OCI-M1 (cell line): ENCODE data around the gene RNFT2.

Source experiments
- DNase-seq: peaks from one replicate; lab custom pipeline; 2025; lab: John Stamatoyannopoulos, UW

RNFT2 gene

DNA sequence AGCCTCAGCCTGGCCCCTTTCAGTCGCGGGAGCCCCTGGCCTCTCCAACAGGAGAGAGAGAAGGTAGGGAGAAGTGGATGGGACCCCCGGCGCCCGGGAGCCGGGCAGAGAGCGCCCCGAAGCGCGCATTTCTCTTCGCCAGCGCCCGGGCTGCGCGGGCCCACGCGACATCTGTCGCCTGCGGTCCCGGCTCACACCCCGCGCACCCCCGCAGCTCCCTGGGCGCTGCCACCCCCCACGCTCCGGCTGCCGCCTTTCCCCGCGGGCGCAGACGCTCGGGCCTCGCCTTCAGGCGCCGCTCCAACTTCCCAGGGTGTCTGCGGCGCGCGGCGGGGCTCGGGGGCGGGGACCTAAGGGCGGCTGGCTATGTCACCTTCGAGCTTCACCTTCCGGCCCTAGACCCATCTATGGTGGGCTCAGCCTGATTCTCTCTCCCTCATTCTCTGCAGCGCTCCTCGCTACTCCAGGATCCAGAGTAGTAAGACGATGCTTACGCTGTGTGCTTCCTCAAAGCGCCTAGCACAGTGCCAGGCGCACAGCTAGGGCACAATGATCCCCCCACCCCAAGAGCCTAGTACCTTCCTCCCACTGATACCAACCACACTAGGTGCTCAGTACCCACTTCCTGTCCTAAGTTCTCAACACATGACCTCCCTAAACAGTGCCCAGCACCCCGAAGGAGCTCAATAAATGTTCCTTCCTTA is 141.5 kb downstream of the RNFT2 start:
- DNase-seq: no peak

DNA sequence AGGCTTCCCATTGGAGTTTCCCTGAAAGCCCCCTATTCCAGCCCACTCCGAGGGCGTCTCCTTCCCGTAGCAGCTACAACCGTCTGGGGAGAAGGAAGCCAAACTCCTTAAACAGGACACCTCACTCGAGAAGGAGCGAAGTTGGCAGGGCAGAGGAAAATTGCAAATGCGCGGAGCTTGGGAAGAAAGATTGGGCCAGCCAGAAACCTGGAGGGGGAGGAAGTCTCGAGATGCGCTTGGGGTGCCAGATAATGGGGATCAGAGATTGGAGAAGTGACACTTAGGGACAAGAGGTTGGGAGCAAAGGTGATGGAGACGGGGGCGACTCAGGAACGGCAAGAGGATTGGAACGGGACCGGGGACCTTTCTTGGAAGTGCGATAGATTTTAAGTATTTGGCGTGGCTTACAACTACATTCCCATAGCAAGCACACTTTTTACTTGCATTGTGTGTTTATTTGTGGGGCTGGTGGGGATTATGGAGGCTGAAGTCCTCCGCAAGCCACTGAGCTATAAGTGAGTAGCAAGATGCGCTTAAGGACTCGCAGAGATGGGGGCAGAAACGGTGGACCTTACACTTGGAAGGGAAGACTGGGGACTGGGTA is 142.2 kb downstream of the RNFT2 start:
- DNase-seq: no peak

DNA sequence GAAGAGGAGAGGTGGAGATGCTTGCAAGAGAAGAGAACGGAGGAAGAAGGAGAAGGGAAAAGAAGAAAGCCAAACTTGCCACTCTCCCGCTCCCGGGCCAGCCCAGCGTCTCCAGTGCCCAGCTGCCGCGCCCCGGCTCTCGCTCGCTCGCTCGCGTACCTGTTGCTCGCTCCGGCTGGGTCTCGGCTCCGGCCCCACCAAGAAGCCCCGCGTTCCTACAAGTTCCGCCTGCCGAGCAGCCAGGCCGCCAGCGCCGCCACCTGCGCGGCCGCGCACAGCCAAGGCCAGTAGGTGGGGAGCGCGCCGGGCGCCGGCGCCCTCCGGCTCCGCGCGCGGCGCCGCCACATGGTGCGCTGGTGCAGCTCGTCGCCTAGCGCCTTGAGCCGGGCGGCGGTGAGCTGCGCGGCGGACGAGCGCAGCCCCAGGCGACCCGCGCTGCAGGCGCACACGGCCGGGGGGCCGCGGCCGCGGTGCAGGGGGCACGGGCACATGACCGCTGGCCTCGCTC is 142.8 kb downstream of the RNFT2 start:
- DNase-seq: peak; percentile 55

- DNase-seq: no peak
Measured at GRCh38 chr12:116881325-116881876, 143.3 kb downstream of the RNFT2 start, which contains the start of gene HRK. Gene HRK, minus strand, starts transcription at chr12:116881441. Its CDS starts 134 bp downstream, at chr12:116881307.

GRCh38 chr12:116881877-116882507 is 143.9 kb downstream of the RNFT2 start:
- no peak for DNase-seq

GRCh38 chr12:116882742-116883141 is 144.6 kb downstream of the RNFT2 start:
- DNase-seq: peak; percentile 34

DNA sequence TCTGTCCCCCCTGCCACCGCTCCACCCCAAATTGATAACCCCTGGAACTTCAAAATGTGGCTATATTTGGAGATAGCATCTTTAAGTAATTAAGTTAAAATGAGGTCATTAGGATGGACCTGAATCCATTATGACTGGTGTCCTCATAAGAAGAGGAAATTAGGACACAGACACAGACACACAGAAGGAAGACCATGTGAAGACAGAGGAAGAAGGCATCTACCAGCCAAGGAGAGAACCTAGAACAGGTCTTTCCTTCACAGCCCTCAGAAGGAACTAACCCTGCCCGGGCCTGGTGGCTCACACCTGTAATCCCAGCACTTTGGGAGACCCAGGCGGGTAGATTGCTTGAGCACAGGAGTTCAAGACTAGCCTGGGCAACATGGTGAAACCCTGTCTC is 146.8 kb downstream of the RNFT2 start:
- DNase-seq: no peak

- peak; percentile 59 for DNase-seq
Measured at GRCh38 chr12:116885491-116885890, 147.4 kb downstream of the RNFT2 start.

- no peak for DNase-seq
Measured at GRCh38 chr12:116887244-116887643, 149.1 kb downstream of the RNFT2 start.

- DNase-seq: no peak
Measured at GRCh38 chr12:116887897-116888296, 149.8 kb downstream of the RNFT2 start.

GRCh38 chr12:116890330-116890729 is 152.2 kb downstream of the RNFT2 start:
- no peak for DNase-seq

DNA sequence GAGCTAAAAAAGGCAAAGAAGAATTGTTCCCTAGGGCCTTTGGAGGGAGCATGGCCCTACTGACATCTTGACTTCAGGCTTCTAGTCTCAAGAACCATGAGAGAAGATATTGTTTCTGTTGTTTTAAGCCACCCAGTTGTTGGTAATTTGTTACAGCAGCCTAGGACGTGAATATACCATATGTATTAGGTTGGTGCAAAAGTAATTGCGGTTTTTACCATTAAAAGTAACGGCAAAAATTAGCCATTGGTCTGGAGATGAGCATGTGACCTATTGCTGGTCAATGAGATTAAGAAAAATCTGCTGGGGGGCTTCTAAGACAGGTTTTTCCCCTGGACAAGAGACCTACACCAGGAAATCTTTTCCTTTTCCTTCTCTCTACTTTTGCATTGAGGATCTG is 152.9 kb downstream of the RNFT2 start:
- DNase-seq: no peak

DNA sequence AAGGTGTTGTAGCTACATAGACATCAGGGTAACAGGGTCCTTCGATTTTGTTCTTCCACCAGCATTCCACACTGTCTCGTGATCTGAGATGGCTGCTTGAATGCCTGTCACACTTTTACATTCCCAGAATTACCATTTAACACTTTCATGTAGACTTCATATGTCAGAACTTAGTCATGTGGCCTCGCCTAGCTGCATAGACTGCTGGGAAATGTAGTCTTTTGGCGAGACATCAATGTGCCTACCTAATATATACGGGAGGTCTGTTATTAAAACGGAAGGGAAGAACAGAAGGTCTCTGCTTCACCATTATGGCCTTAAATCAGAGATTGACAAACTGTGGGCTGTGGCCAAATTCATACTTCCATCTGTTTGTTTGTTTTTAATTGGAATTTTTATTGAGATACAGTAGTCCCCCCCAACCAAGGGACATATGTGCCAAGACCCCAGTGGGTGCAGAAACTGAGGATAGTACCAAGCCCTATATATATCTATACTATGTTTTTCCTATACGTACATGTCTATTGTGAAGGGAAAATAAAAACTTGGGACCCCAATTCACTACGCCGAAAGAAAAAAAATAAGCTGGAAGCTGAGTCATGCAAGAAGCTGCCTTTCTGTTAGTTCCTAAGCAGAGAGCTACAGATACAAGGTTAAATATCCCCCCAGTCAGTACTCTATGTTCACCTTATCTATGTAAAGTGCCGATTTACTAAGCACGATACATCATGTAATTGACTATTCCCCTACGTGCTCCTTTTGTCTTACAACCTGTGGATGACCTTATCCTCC is 154.4 kb downstream of the RNFT2 start:
- DNase-seq: peak; percentile 27

DNA sequence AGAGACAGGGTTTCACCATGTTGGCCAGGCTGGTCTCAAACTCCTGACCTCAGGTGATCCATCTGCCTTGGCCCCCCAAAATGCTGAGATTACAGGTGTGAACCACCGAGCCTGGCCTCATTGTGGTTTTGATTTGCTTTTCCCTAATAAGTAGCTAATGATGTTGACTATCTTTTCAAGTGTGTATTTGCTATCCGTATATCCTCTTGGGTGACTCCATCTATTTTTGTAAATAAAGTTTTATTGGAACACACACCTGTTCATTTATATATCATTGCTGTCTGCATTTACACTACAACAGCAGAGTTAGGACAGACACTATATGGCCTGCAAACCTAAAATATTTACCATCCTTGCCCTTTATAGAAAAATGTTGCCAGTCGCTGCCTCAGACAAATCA is 156.8 kb downstream of the RNFT2 start:
- DNase-seq: no peak

DNA sequence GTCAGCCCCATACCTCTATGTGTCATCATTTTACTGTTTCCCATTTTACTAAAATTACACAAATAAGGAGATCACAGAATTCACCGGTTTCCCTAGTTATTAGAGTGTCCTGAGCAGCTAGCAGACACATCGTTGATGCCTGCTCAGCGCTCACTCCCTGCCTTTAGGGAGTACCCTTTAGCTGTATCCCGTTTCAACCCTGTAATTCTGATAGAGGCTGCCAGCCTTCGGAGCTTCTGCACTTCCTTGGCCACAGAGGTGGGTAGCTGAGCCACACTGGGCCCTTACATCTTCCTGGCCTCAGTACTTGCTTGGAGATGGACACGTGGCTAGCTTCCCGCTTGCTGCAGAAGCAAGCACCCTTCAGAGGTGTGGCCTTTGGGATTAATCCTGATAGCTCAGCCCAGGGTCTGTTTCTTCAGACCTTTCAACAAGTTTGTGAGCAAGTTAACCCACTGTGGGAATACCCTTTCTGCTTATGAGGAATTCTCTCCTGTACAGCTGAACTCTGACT is 158.4 kb downstream of the RNFT2 start:
- DNase-seq: no peak

DNA sequence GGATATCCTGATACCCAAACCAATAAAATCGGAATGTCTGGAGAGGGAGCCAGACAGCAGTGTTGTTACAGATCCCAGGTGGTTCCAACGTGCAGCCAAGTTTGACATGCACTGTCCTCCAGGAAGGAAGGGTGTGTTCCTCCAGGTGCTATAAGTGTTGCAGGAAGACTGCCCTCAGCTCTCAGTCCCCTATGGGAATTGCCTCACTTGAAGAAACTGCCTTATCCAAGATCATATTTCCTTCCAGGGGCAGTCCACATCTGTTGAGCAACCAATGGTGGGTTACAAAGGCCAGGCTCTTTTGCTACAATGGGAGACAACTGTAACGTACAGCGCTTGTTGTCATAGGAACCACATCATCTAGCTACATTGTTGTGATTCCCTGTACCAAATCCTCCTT is 159.4 kb downstream of the RNFT2 start:
- DNase-seq: no peak

- no peak for DNase-seq
Measured at GRCh38 chr12:116898669-116899068, 160.6 kb downstream of the RNFT2 start.

DNA sequence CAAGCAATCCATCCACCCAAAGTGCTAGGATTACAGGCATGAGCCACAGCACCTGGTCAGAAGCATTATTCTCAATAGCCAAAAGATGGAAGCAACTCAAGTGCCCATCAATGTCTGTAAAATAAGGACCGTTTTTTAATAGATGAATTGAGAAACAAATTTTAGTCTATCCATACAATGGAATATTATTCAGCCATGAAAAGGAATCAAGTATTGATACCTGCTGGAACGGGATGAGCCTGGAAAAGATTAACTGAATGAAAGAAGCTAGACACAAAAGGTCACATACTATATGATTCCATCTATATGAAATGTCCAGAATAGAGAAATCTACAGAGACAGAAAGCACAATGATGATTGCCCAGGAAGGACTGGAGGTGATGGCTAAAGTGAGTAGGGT is 163.5 kb downstream of the RNFT2 start:
- DNase-seq: no peak
